ENCODE data around the gene WDPCP.

DNA sequence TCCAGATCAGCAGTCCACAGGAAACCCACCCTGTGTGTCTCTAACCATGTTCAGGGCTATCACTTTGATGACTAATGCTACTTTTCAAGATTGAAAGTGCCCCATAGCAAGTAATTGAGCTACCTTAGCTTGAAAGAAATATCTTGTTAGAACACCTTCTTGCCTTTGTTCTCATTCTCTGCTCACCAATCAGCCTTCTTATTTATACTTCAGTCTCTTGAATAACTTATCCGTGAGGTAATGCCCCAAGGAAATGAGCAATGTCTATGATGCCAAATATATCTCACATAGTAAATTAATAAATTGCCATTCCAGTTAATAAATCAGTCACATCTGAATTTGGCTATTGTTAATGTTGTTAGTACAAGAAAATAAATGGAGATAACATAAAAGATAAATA lies 141.6 kb downstream of the WDPCP start:
- TF ChIP-seq, protein P1, sequence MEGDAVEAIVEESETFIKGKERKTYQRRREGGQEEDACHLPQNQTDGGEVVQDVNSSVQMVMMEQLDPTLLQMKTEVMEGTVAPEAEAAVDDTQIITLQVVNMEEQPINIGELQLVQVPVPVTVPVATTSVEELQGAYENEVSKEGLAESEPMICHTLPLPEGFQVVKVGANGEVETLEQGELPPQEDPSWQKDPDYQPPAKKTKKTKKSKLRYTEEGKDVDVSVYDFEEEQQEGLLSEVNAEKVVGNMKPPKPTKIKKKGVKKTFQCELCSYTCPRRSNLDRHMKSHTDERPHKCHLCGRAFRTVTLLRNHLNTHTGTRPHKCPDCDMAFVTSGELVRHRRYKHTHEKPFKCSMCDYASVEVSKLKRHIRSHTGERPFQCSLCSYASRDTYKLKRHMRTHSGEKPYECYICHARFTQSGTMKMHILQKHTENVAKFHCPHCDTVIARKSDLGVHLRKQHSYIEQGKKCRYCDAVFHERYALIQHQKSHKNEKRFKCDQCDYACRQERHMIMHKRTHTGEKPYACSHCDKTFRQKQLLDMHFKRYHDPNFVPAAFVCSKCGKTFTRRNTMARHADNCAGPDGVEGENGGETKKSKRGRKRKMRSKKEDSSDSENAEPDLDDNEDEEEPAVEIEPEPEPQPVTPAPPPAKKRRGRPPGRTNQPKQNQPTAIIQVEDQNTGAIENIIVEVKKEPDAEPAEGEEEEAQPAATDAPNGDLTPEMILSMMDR (conservative IDR thresholded peaks at IDR 0.05) = no peak
- no peak for TF ChIP-seq ZFX (IDR thresholded peaks at IDR 0.05)
